Parathyroid adenoma (tissue), 2 donors: Measurements from ENCODE around the gene GPR62.

ENCODE experiments used
- H2AFZ ChIP-seq: fragments of 300-600 bp; sonication (generic); one replicate; pipeline ENCODE4 v1.7.0; 2017; ENCODE audit warnings: antibody characterized with exemption, mild to moderate bottlenecking
- H3K27ac ChIP-seq: fragments of 300-600 bp; sonication (generic); one replicate; pipeline ENCODE4 v1.7.0; 2017
- H3K27me3 ChIP-seq: fragments of 300-600 bp; sonication (generic); one replicate; pipeline ENCODE4 v1.7.0; 2017; ENCODE audit warnings: low read length; ENCODE audit not compliant: control insufficient read depth, insufficient read depth
- H3K36me3 ChIP-seq: fragments of 300-600 bp; sonication (generic); one replicate; pipeline ENCODE4 v1.7.0; 2017; ENCODE audit warnings: low read length; ENCODE audit not compliant: control insufficient read depth, insufficient read depth
- H3K4me1 ChIP-seq: fragments of 300-600 bp; sonication (generic); one replicate; pipeline ENCODE4 v1.7.0; 2017; ENCODE audit warnings: control low read depth
- H3K4me2 ChIP-seq: fragments of 300-600 bp; sonication (generic); one replicate; pipeline ENCODE4 v1.7.0; 2017; ENCODE audit warnings: low read length
- H3K4me3 ChIP-seq: fragments of 300-600 bp; sonication (generic); one replicate; pipeline ENCODE4 v1.7.0; 2017; ENCODE audit warnings: low read depth, low read length
- H3K79me2 ChIP-seq: fragments of 300-600 bp; sonication (generic); one replicate; pipeline ENCODE4 v1.7.0; 2017; ENCODE audit warnings: control low read depth
- H3K9ac ChIP-seq: fragments of 300-600 bp; sonication (generic); one replicate; pipeline ENCODE4 v1.7.0; 2017; ENCODE audit warnings: mild to moderate bottlenecking
- H3K9me3 ChIP-seq: fragments of 300-600 bp; sonication (generic); one replicate; pipeline ENCODE4 v1.7.0; 2017; ENCODE audit warnings: low read length; ENCODE audit not compliant: control insufficient read depth
- TF ChIP-seq, protein P1 (sequence below): fragments of 300-600 bp; sonication (generic); IDR thresholded peaks from one replicate; pipeline ENCODE4 v1.7.0; 2017; ENCODE audit warnings: antibody characterized with exemption, mild to moderate bottlenecking
- donor health status: primary hyperparathyroidism.

The GPR62 gene

DNA sequence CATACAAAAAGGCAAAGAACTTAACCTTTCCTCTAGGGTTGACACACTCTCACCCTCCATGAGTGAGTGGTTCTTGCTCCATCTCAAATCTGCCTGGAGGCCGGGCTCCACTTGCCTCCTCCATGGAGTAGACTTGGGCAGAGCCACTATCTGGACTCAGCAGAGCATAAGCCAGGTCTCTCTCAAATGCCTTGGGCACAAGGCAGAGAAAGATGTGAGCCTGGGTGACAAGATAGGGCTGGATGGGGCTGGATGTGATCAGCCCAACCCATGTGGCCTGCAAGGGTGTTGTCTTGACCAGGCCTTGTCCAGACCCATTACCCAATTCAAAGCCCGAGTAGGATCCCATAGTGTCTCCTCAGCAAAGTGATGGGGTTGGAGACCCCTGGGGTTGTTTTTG is 44.7 kb downstream of the GPR62 start:
- H3K4me1 ChIP-seq: peaks cover 1% of the 10 kb centered on the region
- H3K9ac ChIP-seq: no peak overlapping the region
- H3K27ac ChIP-seq: no peak overlapping the region
- no peak overlapping the region for H3K4me2 ChIP-seq
- H3K9me3 ChIP-seq: no peaks in the 10 kb centered on the region
- no peaks in the 10 kb centered on the region for H3K79me2 ChIP-seq
- no peaks in the 10 kb centered on the region for H3K36me3 ChIP-seq
- TF ChIP-seq, protein P1, sequence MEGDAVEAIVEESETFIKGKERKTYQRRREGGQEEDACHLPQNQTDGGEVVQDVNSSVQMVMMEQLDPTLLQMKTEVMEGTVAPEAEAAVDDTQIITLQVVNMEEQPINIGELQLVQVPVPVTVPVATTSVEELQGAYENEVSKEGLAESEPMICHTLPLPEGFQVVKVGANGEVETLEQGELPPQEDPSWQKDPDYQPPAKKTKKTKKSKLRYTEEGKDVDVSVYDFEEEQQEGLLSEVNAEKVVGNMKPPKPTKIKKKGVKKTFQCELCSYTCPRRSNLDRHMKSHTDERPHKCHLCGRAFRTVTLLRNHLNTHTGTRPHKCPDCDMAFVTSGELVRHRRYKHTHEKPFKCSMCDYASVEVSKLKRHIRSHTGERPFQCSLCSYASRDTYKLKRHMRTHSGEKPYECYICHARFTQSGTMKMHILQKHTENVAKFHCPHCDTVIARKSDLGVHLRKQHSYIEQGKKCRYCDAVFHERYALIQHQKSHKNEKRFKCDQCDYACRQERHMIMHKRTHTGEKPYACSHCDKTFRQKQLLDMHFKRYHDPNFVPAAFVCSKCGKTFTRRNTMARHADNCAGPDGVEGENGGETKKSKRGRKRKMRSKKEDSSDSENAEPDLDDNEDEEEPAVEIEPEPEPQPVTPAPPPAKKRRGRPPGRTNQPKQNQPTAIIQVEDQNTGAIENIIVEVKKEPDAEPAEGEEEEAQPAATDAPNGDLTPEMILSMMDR: no peak
- H3K4me3 ChIP-seq: no peak overlapping the region
- no peak overlapping the region for H2AFZ ChIP-seq
- no peaks in the 10 kb centered on the region for H3K27me3 ChIP-seq

DNA sequence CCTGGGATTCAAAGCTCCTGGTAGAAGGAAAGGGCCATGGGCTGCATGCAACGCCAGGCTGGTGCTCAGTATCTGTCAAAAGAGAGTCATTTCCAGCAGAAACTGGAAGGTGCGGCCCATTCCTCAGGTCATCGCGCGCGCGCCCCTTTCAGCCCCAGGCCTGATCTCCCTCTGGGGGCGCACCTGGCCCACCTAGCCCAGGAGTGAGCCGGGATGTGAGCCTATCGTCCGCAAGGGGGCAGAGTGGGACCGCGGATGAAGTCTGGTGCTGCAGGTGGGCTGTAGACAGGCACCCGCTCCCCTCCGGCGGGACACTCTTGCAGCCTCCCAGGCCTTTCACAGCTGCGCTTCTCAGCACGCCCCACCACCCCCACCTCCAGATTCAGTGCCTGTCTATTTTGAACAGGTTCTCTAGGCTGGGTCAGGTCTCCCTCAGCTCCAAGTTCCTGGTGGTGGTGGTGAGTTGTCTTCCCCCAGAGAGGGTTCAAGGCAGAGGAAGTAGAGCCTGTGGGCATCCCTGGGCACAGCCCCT is 46.3 kb downstream of the GPR62 start:
- Histone ChIP-seq H3K27ac (no peak overlapping the region), H3K4me1 (peaks cover 12% of the 10 kb centered on the region), H3K79me2 (no peaks in the 10 kb centered on the region), H3K27me3 (no peaks in the 10 kb centered on the region), H3K9ac (no peak overlapping the region), H3K36me3 (no peaks in the 10 kb centered on the region), H3K4me3 (no peak overlapping the region), H2AFZ (peak overlapping the region; percentile 16), H3K4me2 (peak overlapping the region; percentile 47), H3K9me3 (no peaks in the 10 kb centered on the region)
- TF ChIP-seq, protein P1: peak; percentile 96

DNA sequence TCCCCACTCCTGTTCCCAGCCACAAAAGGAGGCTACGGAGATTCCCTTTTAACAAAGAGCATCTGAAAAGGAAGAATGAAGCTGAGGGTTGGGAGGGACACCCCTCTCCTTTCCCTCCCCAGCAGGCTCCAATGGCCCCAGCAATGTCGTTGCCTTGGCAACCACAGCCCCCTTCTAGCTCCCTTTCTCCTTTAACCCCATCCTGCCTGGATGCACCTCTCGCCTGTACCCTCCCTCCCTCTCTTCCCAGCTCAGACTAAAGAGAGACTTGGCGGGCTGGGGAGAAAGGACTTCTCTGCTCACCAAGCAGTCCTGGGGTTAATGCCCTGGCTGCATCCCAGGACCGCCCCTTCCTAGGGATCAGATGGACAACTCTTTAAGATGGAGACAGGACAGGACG is 47.6 kb downstream of the GPR62 start:
- Histone ChIP-seq H3K36me3 (no peaks in the 10 kb centered on the region), H3K27me3 (no peaks in the 10 kb centered on the region), H3K4me3 (no peak overlapping the region), H2AFZ (no peak overlapping the region), H3K4me2 (no peak overlapping the region), H3K9ac (no peak overlapping the region), H3K4me1 (peaks cover 13% of the 10 kb centered on the region), H3K9me3 (no peaks in the 10 kb centered on the region), H3K27ac (no peak overlapping the region), H3K79me2 (no peaks in the 10 kb centered on the region)
- TF ChIP-seq, protein P1: no peak

DNA sequence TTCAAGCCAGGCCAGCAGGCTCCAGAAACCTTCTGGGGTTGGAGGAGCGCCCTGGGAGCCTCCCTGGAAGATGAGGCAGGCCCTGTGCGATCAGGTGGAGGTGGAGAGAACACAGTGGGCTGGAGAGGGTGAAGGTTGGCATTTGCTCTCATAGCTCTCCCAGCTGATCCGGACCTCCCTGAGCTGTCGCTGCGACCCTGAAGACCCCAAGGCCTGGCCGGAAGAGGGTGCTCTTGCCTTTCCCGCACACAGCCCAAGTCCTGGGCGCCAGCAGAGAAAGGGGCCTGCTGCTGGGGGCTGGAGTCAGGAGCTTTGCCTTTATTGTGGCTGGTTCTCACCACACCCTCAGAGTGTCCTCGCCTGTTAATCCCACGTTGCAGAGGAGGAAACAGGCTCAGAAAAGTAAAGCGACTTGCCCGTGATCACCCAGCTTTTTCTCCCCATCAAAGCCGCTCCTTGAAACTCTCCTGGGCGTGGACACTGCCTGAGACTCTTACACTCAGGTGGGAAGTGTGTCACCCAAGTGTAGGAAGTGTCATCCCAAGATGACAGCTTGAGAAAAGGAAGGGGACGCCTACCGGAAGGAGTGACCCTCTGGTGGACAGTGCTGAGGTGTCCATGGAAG is 49.1 kb downstream of the GPR62 start:
- H3K79me2 ChIP-seq: no peaks in the 10 kb centered on the region
- no peaks in the 10 kb centered on the region for H3K36me3 ChIP-seq
- no peak overlapping the region for H3K27ac ChIP-seq
- H3K9me3 ChIP-seq: no peaks in the 10 kb centered on the region
- H3K9ac ChIP-seq: no peak overlapping the region
- H3K27me3 ChIP-seq: no peaks in the 10 kb centered on the region
- no peak overlapping the region for H2AFZ ChIP-seq
- H3K4me1 ChIP-seq: peaks cover 13% of the 10 kb centered on the region
- TF ChIP-seq, protein P1: no peak
- H3K4me2 ChIP-seq: no peak overlapping the region
- H3K4me3 ChIP-seq: no peak overlapping the region

DNA sequence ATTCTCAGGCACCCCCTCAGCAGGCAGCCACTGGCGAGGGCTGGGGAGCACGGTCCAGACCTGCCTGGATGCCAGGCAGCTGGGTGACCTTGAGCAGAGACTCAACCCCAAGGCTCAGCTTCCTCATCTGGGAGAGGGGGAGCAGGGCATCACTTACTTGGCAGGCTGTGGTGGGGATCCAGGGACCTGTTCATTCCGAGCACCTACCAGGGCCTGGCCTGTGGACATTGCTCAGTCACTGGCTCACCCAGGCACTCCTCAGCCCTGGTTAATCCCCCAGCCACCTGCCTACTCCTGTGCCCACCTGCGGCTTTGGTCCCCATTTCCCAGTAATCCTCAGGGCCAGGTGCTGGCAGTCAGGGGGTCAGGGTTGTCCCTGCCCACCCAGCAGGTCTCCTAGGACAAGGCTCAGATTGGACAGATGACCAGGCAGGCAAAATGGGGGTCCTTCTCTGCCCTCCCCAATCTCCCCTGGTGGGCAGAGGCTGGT is 49.8 kb downstream of the GPR62 start:
- H3K27ac ChIP-seq: no peak overlapping the region
- H2AFZ ChIP-seq: peak overlapping the region; percentile 81
- no peak overlapping the region for H3K9ac ChIP-seq
- TF ChIP-seq, protein P1: no peak
- H3K36me3 ChIP-seq: no peaks in the 10 kb centered on the region
- H3K79me2 ChIP-seq: no peaks in the 10 kb centered on the region
- H3K4me1 ChIP-seq: peaks cover 13% of the 10 kb centered on the region
- no peak overlapping the region for H3K4me3 ChIP-seq
- H3K9me3 ChIP-seq: no peaks in the 10 kb centered on the region
- H3K4me2 ChIP-seq: no peak overlapping the region
- H3K27me3 ChIP-seq: no peaks in the 10 kb centered on the region
